Suprapubic skin (tissue), 4 donors: ENCODE data around the gene GFER. TPM values are rescaled to one million over a fixed set of nuclear protein-coding genes. Genes with fewer than 3 reads are reported as not detected.
"Not testable (repeated sequence)": the region's sequence is repeated elsewhere in the genome, so short reads cannot be mapped to it uniquely, and the experiment has no call there.

ENCODE experiments used
- DNase-seq, 2 donors: peaks; one replicate each; pipeline ENCODE4 v3.0.0-alpha.2; 2019; ENCODE audit warnings: low spot score in 2 of 2
- H3K27ac ChIP-seq: fragments of 200-600 bp; sonication (generic); one replicate; pipeline ENCODE4 v1.5.1; 2019
- H3K27me3 ChIP-seq: fragments of 200-600 bp; sonication (generic); one replicate; pipeline ENCODE4 v1.5.1; 2019
- H3K36me3 ChIP-seq: fragments of 200-600 bp; sonication (generic); one replicate; pipeline ENCODE4 v1.5.1; 2019
- H3K4me1 ChIP-seq: fragments of 200-600 bp; sonication (generic); one replicate; pipeline ENCODE4 v1.5.1; 2019
- H3K4me3 ChIP-seq: fragments of 200-600 bp; sonication (generic); one replicate; pipeline ENCODE4 v1.5.1; 2019; ENCODE audit warnings: mild to moderate bottlenecking
- H3K9me3 ChIP-seq: fragments of 200-600 bp; sonication (generic); one replicate; pipeline ENCODE4 v1.5.1; 2019
- CTCF ChIP-seq, 2 donors: fragments of 200-600 bp in 1 of 2; fragments of 450-650 bp in 1 of 2; sonication (generic) in 1 of 2; IDR thresholded peaks; one replicate each; pipeline ENCODE4 v1.5.1; 2016 to 2019; ENCODE audit warnings: antibody characterized with exemption in 2 of 2, mild to moderate bottlenecking in 1 of 2, moderate library complexity in 1 of 2
- EP300 ChIP-seq: sonication (generic); formaldehyde crosslinking; IDR thresholded peaks from one replicate; pipeline ENCODE4 v1.6.1; 2017; ENCODE audit warnings: antibody characterized with exemption
- POLR2A ChIP-seq, 2 donors: fragments of 450-650 bp; IDR thresholded peaks; one replicate each; pipeline ENCODE4 v1.6.1; 2017; ENCODE audit warnings: antibody characterized with exemption in 2 of 2, mild to moderate bottlenecking in 2 of 2, moderate library complexity in 2 of 2
- POLR2AphosphoS5 ChIP-seq, 3 donors: sonication (generic); formaldehyde crosslinking; IDR thresholded peaks; one replicate each; pipeline ENCODE4 v1.6.1; 2017; ENCODE audit warnings: antibody characterized with exemption in 3 of 3
- WGBS: methylation state at CpG from one replicate; pipeline ENCODE4 v1.1.5; 2018; 5-methylcytosine and 5-hydroxymethylcytosine counted together
- total RNA-seq, 4 donors: library from RNA; depleted of rRNA; stranded (reverse); fragments of >200 nt; gene quantifications; one replicate each; pipeline ENCODE4 v1.1.0, GENCODE V29; 2016

The GFER gene
- total RNA-seq, 4 donors from 2014 or later, result 7.0 to 11.2 (median 9.5) TPM

GRCh38 chr16:1959269-1960039 is 24.5 kb upstream of the GFER start, which contains the start of gene NDUFB10:
Gene NDUFB10, plus strand, starts transcription at chr16:1959538. Its CDS starts 87 bp downstream, at chr16:1959625.
- H3K27ac ChIP-seq, result peak within 1 kb of the TSS; percentile 79
- WGBS, result under 1% methylated on average over 45 of the region's 79 CpGs
- DNase-seq, result peak; percentile 92 to 95
- no peaks in the 10 kb centered on the region for H3K27me3 ChIP-seq
- H3K36me3 ChIP-seq, result peaks cover 23% of the 10 kb centered on the region
- no peaks in the 10 kb centered on the region for H3K9me3 ChIP-seq
- TF ChIP-seq EP300 (no peak), POLR2AphosphoS5 (IDR thresholded peaks at IDR 0.05) (peak in 1 of 3 donors; percentile 48), POLR2A (IDR thresholded peaks at IDR 0.05) (peak in 1 of 2 donors; percentile 58), CTCF (IDR thresholded peaks at IDR 0.05) (peak in 1 of 2 donors; percentile 65)
- peak within 1 kb of the TSS; percentile 70 for H3K4me3 ChIP-seq
- H3K4me1 ChIP-seq, result peaks cover 41% of the 10 kb centered on the region

GRCh38 chr16:1960665-1961630 is 23.0 kb upstream of the GFER start:
- H3K4me3 ChIP-seq, result peak overlapping the region; percentile 70
- TF ChIP-seq EP300 (no peak), CTCF (IDR thresholded peaks at IDR 0.05) (no peak), POLR2AphosphoS5 (IDR thresholded peaks at IDR 0.05) (no peak), POLR2A (IDR thresholded peaks at IDR 0.05) (no peak)
- H3K4me1 ChIP-seq, result peaks cover 50% of the 10 kb centered on the region
- 43% methylated on average over 17 of the region's 20 CpGs for WGBS
- H3K27ac ChIP-seq, result no peak overlapping the region
- H3K27me3 ChIP-seq, result no peaks in the 10 kb centered on the region
- no peaks in the 10 kb centered on the region for H3K9me3 ChIP-seq
- peaks cover 23% of the 10 kb centered on the region for H3K36me3 ChIP-seq
- DNase-seq, result no peak

GRCh38 chr16:1961651-1962067 is 22.3 kb upstream of the GFER start:
- DNase-seq, result no peak
- H3K27ac ChIP-seq, result no peak overlapping the region
- H3K9me3 ChIP-seq, result no peaks in the 10 kb centered on the region
- H3K27me3 ChIP-seq, result no peaks in the 10 kb centered on the region
- WGBS, result 63% methylated on average over 5 of the region's 6 CpGs
- peaks cover 53% of the 10 kb centered on the region for H3K4me1 ChIP-seq
- H3K36me3 ChIP-seq, result peaks cover 23% of the 10 kb centered on the region
- H3K4me3 ChIP-seq, result no peak overlapping the region
- no peak for TF ChIP-seq POLR2AphosphoS5 (IDR thresholded peaks at IDR 0.05)
- TF ChIP-seq POLR2A (IDR thresholded peaks at IDR 0.05), result no peak
- no peak for TF ChIP-seq EP300
- no peak for TF ChIP-seq CTCF (IDR thresholded peaks at IDR 0.05)

GRCh38 chr16:1962161-1963153 is 21.5 kb upstream of the GFER start:
- Histone ChIP-seq H3K36me3 (peaks cover 23% of the 10 kb centered on the region), H3K4me3 (peak overlapping the region; percentile 7), H3K4me1 (peaks cover 53% of the 10 kb centered on the region)
- H3K9me3 ChIP-seq, H3K27ac ChIP-seq, DNase-seq, H3K27me3 ChIP-seq: not testable (repeated sequence)
- 90% methylated on average over 28 of the region's 37 CpGs for WGBS
